Smooth muscle cell of the pulmonary artery (primary cell): ENCODE results near the gene SLC33A1. TPM values are rescaled to one million over a fixed set of nuclear protein-coding genes. Genes with fewer than 3 reads are reported as not detected.

Experiments
- total RNA-seq: library from RNA; depleted of rRNA; stranded (reverse); fragments of >200 nt; gene quantifications from 2 replicates; pipeline ENCODE4 v1.2.3, GENCODE V29; 2014

The SLC33A1 gene
- 41.0 and 46.2 TPM in 2 replicates for total RNA-seq

DNA sequence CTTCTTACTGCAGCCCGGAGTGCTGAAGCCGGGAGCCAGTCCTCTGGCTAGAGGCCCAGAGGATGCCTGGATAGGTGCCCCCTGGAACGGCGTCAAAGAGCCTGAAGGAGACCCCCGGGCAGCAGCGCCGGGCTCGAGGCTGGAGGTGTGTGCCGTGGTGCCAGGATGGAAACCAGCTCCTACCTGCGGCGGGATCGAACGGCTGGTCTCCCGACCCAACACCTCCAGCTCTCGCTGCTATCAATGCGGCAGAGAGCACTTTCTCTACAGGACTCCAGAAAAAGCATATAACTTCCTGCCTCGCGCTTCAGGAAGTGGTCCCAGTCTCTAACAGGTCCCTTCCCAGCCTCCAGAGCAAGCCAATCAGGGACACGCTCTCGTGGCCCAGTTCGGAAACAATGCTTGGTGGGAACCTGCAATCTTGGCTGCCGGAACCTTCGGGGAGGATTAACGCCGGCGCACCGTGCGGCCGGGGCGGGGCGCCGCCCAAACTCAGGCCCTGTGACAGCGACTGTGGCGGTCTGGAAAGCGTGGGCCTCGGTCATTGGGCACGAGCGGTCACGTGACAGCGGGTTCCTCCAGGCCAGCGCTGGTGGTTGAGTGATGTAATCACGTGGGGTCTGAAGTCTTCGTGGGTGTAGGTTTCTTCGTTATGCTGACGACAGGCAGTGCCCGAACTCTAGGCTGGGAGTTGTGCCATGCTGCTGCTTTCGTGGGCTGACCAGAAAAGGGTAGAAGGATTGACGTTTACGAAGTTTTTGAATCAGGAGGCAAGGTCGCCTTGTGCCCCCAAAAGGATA, at the start of gene SLC33A1:
Gene SLC33A1, minus strand, starts transcription at position 287 of the 800 bp plus-strand sequence. CDS start 430 bp downstream, outside the sequence.

GRCh38 chr3:155870133-155870944, 16.1 kb upstream of the SLC33A1 start, which contains the start of gene GMPS:
TSS of gene GMPS (plus strand) at chr3:155870650. CDS start at chr3:155870871, 221 bp downstream.

DNA sequence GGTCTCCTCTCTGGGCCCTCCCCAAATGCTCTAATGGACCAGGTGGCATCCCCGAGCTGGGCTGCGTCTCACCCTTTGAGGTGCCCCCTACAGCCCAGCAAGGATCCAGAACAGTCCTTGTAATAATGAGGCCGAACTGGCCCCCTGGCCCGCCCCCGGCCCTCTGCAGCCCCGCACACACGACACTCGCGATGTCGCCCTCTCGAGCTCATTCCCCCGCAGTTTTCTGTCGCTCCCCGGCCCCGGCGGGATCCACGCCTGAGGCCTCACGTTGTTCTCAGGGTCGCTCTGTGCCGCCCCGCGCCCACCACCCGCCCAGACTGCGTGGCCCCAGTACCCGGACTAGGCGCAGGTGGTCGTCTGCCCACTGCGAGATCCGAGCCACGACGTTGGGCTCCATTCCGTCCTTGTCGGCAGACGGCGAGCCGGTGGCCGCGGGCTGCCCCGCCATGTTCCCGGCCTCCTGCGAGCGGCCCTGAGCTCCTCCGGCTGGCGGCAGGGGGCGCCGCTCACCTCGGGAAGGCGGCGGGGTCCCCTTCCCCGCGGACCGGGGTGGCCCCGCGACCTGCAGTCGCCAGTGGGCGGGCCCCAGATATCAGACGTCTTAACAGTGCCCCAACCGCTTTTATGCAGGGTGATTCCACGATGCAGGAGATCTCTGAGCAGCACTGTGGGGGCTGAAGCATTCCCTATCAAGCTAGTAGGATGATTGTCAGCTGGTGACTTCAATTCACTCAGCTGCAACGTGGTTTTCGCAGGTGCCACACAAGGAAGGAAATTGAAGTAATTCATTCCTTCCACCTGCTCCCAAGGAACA, 48.2 kb downstream of the SLC33A1 start, which contains the start of gene C3orf33:
Gene C3orf33, minus strand, starts transcription at position 477 of the 817 bp plus-strand sequence. Its CDS starts 26 bp downstream, at position 451.

Other genes starting within 250 kb of the SLC33A1 start
- gene PLCH1, start 109.4 kb downstream of the SLC33A1 start, total RNA-seq: under 0.01 and 0.03 TPM in 2 replicates
- 1.6 and 2.0 TPM in 2 replicates for gene C3orf33, start 48.1 kb downstream of the SLC33A1 start, total RNA-seq
- gene GMPS, start 16.2 kb upstream of the SLC33A1 start, total RNA-seq: 25.0 and 29.8 TPM in 2 replicates